ENCODE results near the gene LRRC32.

The LRRC32 gene

DNA sequence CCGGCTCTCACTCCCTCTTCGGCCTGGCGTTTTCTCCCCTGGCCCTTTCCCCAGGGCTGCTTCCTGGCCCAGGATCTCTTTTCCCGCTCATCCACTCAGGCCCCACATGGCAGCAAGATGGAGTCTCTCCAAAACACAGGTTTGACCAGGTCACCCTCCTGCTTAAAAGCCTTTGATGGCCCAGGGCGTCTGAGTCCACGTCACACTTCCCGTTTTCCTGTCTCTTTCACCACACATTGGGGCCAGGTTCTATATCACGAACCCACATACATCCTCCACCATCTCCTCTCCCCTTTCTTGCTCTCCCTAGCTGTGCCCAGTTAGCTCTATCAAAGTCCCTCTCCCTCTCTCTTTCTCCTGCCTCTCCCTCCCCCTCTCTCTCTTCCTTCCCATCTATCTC lies 7.8 kb upstream of the LRRC32 start:
- DNase-seq (ENCODE audit: low spot score), result no peak

- DNase-seq (ENCODE audit: low spot score), result no peak
Observed at GRCh38 chr11:76677458-76677765, 6.9 kb upstream of the LRRC32 start.

GRCh38 chr11:76676636-76677457 lies 6.3 kb upstream of the LRRC32 start:
- no peak for DNase-seq (ENCODE audit: low spot score)

DNA sequence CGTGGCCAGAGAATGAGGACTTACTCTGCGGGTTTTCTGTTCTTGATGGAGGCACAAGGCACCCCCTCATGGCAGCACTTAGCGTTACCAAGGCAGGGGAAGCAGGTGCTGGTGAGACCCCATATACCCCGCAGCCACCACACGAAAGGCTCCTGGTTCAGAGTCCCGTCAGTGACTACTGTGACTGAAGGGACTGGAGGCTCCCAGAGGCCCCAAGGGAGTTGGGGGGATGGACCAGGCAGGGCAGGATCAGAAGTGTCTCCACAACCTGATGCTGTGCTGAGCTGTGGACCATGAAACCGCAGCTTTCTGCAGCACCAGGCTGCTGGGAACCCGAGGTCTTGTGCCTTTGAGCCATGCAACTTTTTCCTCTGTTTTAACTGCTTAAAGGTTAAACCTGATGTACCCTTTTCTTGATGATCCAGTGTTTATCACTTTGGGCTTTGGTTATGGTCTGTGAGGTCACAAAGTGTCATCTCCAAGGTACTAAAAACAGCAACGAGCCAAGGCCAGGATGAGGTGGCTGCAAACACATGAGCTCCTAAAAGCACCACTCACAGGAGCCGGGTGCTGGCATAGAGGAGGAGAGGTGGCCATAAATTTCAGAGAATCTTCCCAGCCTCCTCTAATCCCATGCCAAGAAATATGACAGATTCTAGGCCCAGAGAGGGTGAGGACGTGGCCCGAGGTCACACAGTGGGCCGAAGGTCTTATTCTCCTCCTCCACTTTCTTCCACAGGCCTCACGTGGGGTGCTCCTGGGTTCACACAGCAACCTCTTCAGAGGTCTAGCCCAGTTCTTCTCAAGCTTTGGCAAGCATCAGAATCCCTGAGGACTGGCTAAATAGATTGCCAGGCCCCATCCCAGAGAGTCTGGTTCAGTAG lies 4.2 kb upstream of the LRRC32 start:
- no peak for DNase-seq (ENCODE audit: low spot score)

DNA sequence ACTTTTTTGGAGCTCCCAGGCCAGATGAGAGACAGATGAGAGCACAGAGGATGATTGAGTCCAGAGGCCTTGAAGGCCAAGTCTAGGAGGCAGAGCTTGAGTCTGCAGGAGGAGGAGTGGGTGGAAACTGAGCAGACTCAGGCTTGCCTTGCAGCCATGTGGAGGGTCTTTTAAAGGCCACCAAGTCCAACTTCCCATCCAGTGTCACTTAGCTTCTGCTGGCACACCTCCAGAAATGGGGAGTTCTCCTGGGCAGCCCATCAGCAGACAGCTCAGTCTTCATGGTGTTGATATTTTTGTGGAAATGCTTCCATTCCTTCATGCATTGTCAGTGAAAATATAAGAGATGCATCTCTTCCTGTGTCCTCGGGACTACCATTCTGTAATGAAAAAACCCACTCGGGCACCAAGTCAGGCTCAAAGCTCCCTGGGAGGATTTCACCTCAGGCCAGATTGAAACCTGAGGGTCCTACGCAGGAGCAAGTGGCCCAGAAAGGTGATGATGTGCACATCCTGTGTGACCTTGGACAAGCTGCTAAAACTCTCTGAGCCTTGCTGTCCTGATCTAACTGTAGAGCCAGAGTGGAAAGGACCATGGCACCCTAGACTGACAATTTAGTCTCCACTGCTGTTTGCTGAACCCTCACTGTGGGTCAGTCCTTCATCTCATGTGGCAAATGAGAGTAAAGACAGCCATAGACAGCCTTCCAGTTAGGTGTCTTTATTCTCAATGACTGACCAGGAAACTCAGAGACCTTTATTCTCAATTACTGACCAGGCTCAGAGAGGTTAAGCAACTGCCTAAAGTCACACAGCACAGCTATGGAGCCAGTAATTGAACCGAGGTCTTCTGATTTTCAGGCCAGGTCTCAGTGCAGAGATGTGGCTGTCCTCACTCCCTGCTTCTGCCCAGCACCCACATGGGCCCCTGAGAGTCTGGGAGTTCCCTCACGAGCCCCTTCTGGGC lies 2.9 kb upstream of the LRRC32 start:
- no peak for DNase-seq (ENCODE audit: low spot score)

- no peak for DNase-seq (ENCODE audit: low spot score)
Observed at GRCh38 chr11:76672431-76673175, 2.1 kb upstream of the LRRC32 start.

- no peak for DNase-seq (ENCODE audit: low spot score)
Observed at GRCh38 chr11:76671626-76672309, 1.2 kb upstream of the LRRC32 start.

GRCh38 chr11:76671237-76671592 lies 668 bp upstream of the LRRC32 start:
- DNase-seq (ENCODE audit: low spot score), result no peak

- DNase-seq (ENCODE audit: low spot score), result no peak
Observed at GRCh38 chr11:76669901-76670484, 554 bp downstream of the LRRC32 start.

GRCh38 chr11:76668362-76669155 lies 2.0 kb downstream of the LRRC32 start:
- no peak for DNase-seq (ENCODE audit: low spot score)

DNA sequence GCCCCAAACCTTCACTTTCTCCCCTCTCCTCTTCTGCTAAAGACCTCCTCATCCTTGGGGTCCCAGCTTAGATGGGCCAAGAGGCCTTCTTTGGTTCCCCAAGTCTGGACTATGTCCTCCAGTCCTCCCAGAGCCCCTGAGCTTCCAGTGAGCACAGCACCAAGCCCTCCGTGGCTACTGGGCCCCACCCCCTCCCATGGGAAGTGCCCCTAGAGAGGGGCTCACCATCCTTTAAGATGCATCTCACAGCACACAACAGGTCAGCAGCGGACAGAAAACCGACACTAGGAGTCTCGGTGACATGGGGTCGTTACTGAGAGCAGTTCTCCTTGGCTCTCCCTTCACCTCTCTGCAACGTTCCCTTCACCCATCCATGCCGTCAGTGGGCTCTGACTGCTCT lies 2.7 kb downstream of the LRRC32 start:
- no peak for DNase-seq (ENCODE audit: low spot score)

GRCh38 chr11:76667271-76667818 lies 3.2 kb downstream of the LRRC32 start:
- DNase-seq (ENCODE audit: low spot score), result no peak

- DNase-seq (ENCODE audit: low spot score), result no peak
Observed at GRCh38 chr11:76666830-76667229, 3.7 kb downstream of the LRRC32 start.

GRCh38 chr11:76666408-76666807 lies 4.1 kb downstream of the LRRC32 start:
- DNase-seq (ENCODE audit: low spot score), result peak; percentile 65

DNA sequence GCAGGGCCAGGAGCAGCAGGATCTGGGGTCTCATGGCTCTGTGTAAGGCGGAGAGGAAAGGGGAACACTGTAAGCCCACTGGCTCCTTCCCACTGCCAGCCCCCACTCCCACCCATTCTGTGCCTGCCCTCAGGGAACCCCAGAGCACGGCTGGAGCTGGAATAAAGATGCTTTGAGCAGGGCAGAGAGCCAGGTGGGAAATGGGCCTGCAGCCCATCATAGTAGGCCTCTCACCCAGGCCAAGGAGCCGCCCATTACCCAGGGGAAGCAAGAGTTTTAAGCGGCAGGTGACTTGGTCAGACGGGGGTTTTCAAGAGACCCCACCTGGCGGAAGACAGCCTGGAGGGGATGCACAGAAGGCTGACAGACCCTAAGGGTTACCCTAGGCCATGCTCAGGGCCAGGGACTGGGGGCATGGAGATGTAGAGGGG lies 4.6 kb downstream of the LRRC32 start:
- no peak for DNase-seq (ENCODE audit: low spot score)

- DNase-seq (ENCODE audit: low spot score), result no peak
Observed at GRCh38 chr11:76665172-76665571, 5.4 kb downstream of the LRRC32 start.

GRCh38 chr11:76664578-76665061 lies 5.9 kb downstream of the LRRC32 start:
- no peak for DNase-seq (ENCODE audit: low spot score)

DNA sequence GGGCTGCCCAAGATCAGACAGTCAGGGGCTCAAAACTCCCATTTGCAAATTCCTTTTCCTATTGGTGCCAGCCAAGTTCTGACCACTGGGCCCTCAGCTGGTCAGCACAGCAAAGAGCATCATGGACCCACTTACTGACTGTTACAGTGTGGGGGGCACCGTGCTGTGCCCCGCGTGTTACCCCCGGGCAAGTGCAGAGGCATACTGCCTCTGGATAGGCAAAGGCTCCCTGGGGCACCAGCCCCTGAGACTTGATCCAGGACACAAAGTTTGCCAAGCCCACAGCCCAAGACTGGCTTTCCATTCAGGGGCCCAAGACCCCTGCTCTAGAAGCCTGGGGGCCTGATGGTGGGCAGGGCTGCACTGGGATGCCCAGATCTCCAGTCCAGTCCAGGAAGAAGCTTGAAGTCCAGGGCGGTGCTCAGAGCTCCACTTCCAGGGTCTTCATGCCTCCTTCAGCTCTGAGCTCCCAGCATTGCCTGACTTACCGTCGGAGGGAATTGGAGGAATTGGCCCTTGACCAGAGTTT lies 6.6 kb downstream of the LRRC32 start:
- DNase-seq (ENCODE audit: low spot score), result no peak

GRCh38 chr11:76663486-76663810 lies 7.1 kb downstream of the LRRC32 start:
- DNase-seq (ENCODE audit: low spot score), result no peak

All from ecto neural progenitor cell (in vitro differentiated cells).